KMS-11 (cell line): ENCODE data around the gene UGT1A9.

Source experiments
- H2AFZ ChIP-seq: fragments of 200-600 bp; sonication (generic); 2 replicates; pipeline ENCODE4 v1.6.1; 2016; ENCODE audit warnings: antibody characterized with exemption, mixed run types, low read depth
- H3K27ac ChIP-seq: fragments of 200-600 bp; sonication (generic); 2 replicates; pipeline ENCODE4 v1.6.1; 2016; ENCODE audit warnings: mild to moderate bottlenecking, mixed run types
- H3K27me3 ChIP-seq: fragments of 200-600 bp; sonication (generic); 2 replicates; pipeline ENCODE4 v1.6.1; 2017; ENCODE audit warnings: mild to moderate bottlenecking, low read depth, mixed run types, moderate library complexity; ENCODE audit not compliant: insufficient read depth
- H3K36me3 ChIP-seq: fragments of 200-600 bp; sonication (generic); 2 replicates; pipeline ENCODE4 v1.6.1; 2017; ENCODE audit warnings: mild to moderate bottlenecking, mixed run types; ENCODE audit not compliant: insufficient read depth
- H3K4me1 ChIP-seq: fragments of 200-600 bp; sonication (generic); 2 replicates; pipeline ENCODE4 v1.6.1; 2016; ENCODE audit warnings: mild to moderate bottlenecking, low read depth, mixed run types; ENCODE audit not compliant: poor library complexity, severe bottlenecking
- H3K4me2 ChIP-seq: fragments of 200-600 bp; sonication (generic); 2 replicates; pipeline ENCODE4 v1.7.0; 2016; ENCODE audit warnings: mild to moderate bottlenecking, mixed run types
- H3K4me3 ChIP-seq: fragments of 200-600 bp; sonication (generic); IDR thresholded peaks from 2 replicates; pipeline ENCODE4 v1.6.1; 2017; ENCODE audit warnings: low read depth, low read length, mixed read lengths; ENCODE audit not compliant: insufficient read depth
- H3K79me2 ChIP-seq: fragments of 200-600 bp; sonication (generic); 2 replicates; pipeline ENCODE4 v1.6.1; 2016; ENCODE audit warnings: low read depth, mixed run types; ENCODE audit not compliant: insufficient read depth
- H3K9ac ChIP-seq: fragments of 200-600 bp; sonication (generic); 2 replicates; pipeline ENCODE4 v1.6.1; 2016; ENCODE audit warnings: mild to moderate bottlenecking, mixed run types
- H4K20me1 ChIP-seq: fragments of 200-600 bp; sonication (generic); 2 replicates; pipeline ENCODE4 v1.6.1; 2016; ENCODE audit warnings: mild to moderate bottlenecking, mixed run types; ENCODE audit not compliant: insufficient read depth
- CTCF ChIP-seq: fragments of 200-600 bp; sonication (generic); conservative IDR thresholded peaks from 2 replicates; pipeline ENCODE4 v1.6.1; 2017; ENCODE audit warnings: low read depth, mild to moderate bottlenecking, antibody characterized with exemption, low read length, moderate library complexity, mixed read lengths

UGT1A9 gene

GRCh38 chr2:233754872-233755611 is 83.3 kb downstream of the UGT1A9 start:
- Histone ChIP-seq H3K9ac (no peak overlapping the region), H2AFZ (no peak overlapping the region), H3K4me2 (no peak overlapping the region), H3K27ac (no peak overlapping the region), H3K36me3 (no peaks in the 10 kb centered on the region), H4K20me1 (no peaks in the 10 kb centered on the region), H3K4me3 (no peak overlapping the region), H3K27me3 (no peaks in the 10 kb centered on the region), H3K4me1 (no peaks in the 10 kb centered on the region), H3K79me2 (no peaks in the 10 kb centered on the region)
- TF ChIP-seq CTCF: no peak

- H3K4me2 ChIP-seq: no peak overlapping the region
Measured at GRCh38 chr2:233756429-233757081, 84.9 kb downstream of the UGT1A9 start.

GRCh38 chr2:233758141-233758540 is 86.4 kb downstream of the UGT1A9 start:
- Histone ChIP-seq H4K20me1 (no peaks in the 10 kb centered on the region), H3K27me3 (no peaks in the 10 kb centered on the region), H3K79me2 (no peaks in the 10 kb centered on the region), H3K4me1 (no peaks in the 10 kb centered on the region), H3K4me2 (no peak overlapping the region), H3K36me3 (no peaks in the 10 kb centered on the region), H3K9ac (no peak overlapping the region), H3K4me3 (no peak overlapping the region), H3K27ac (no peak overlapping the region), H2AFZ (no peak overlapping the region)
- no peak for TF ChIP-seq CTCF

More at GRCh38 chr2:233756429-233757081, 84.9 kb downstream of the UGT1A9 start:
- Histone ChIP-seq H3K79me2 (no peaks in the 10 kb centered on the region), H3K27ac (no peak overlapping the region), H2AFZ (no peak overlapping the region), H4K20me1 (no peaks in the 10 kb centered on the region), H3K4me3 (no peak overlapping the region), H3K4me1 (no peaks in the 10 kb centered on the region), H3K36me3 (no peaks in the 10 kb centered on the region), H3K9ac (no peak overlapping the region), H3K27me3 (no peaks in the 10 kb centered on the region)
- no peak for TF ChIP-seq CTCF

- Histone ChIP-seq H3K4me2 (no peak overlapping the region), H3K9ac (no peak overlapping the region), H3K4me3 (no peak overlapping the region), H2AFZ (no peak overlapping the region), H3K4me1 (no peaks in the 10 kb centered on the region), H3K27ac (no peak overlapping the region), H3K79me2 (no peaks in the 10 kb centered on the region), H4K20me1 (no peaks in the 10 kb centered on the region), H3K27me3 (no peaks in the 10 kb centered on the region), H3K36me3 (no peaks in the 10 kb centered on the region)
- TF ChIP-seq CTCF: no peak
Measured at GRCh38 chr2:233758849-233759248, 87.2 kb downstream of the UGT1A9 start.
